Natural killer cell (primary cell): ENCODE data around the gene SLC40A1. TPM values are rescaled to one million over a fixed set of nuclear protein-coding genes. Genes with fewer than 3 reads are reported as not detected.

Experiments
- ATAC-seq, 3 donors: fragments of 150-1000 bp in 2 of 3; fragments of 200-7000 bp in 1 of 3; cut with Tn5 transposase; 1 replicate in 1 of 3; 2 replicates in 2 of 3; pipeline ENCODE4 v1.10.0; 2021; ENCODE audit warnings: mild to moderate bottlenecking in 2 of 3, moderate library complexity in 2 of 3
- DNase-seq, 2 donors: peaks; one replicate each; pipeline versions ENCODE4 v3.0.0 to v3.0.0-alpha.2; 2013 to 2021; ENCODE audit warnings: mixed read lengths in 1 of 2
- H3K27ac ChIP-seq: one replicate; pipeline ENCODE4 v1.5.1; 2013; ENCODE audit warnings: mild to moderate bottlenecking, low read length
- H3K27me3 ChIP-seq: one replicate; pipeline ENCODE4 v1.6.1; 2013; ENCODE audit warnings: low read length; ENCODE audit not compliant: control insufficient read depth, insufficient read depth
- H3K36me3 ChIP-seq: one replicate; pipeline ENCODE4 v1.6.1; 2013; ENCODE audit warnings: low read length; ENCODE audit not compliant: control insufficient read depth, insufficient read depth
- H3K4me1 ChIP-seq: one replicate; pipeline ENCODE4 v1.6.1; 2013; ENCODE audit warnings: low read length; ENCODE audit not compliant: control insufficient read depth, insufficient read depth
- H3K4me3 ChIP-seq: one replicate; pipeline ENCODE4 v1.5.1; 2013; ENCODE audit warnings: low read length
- H3K9me3 ChIP-seq: one replicate; pipeline ENCODE4 v1.6.1; 2013; ENCODE audit warnings: low read length; ENCODE audit not compliant: control insufficient read depth, insufficient read depth
- H3K27ac Mint-ChIP-seq, 2 donors: one replicate each; pipeline ENCODE4 v1.8.0; 2022; ENCODE audit warnings: mild to moderate bottlenecking in 2 of 2, mixed read lengths in 2 of 2, moderate library complexity in 1 of 2
- H3K27me3 Mint-ChIP-seq, 2 donors: one replicate each; pipeline ENCODE4 v1.8.0; 2022; ENCODE audit warnings: low read depth in 2 of 2, mixed read lengths in 2 of 2
- H3K36me3 Mint-ChIP-seq: one replicate; pipeline ENCODE4 v1.8.0; 2022; ENCODE audit warnings: mixed read lengths
- H3K4me1 Mint-ChIP-seq, 2 donors: one replicate each; pipeline ENCODE4 v1.8.0; 2022; ENCODE audit warnings: mixed read lengths in 2 of 2
- H3K4me3 Mint-ChIP-seq: one replicate; pipeline ENCODE4 v1.8.0; 2022; ENCODE audit warnings: mild to moderate bottlenecking, moderate library complexity, mixed read lengths
- H3K9me3 Mint-ChIP-seq, 2 donors: one replicate each; pipeline ENCODE4 v1.8.0; 2022; ENCODE audit warnings: mixed read lengths in 2 of 2
- CTCF ChIP-seq: fragments of 200-600 bp; IDR thresholded peaks from one replicate; pipeline ENCODE4 v1.8.0; 2022; ENCODE audit warnings: antibody characterized with exemption
- WGBS: methylation state at CpG from one replicate; pipeline ENCODE4 v1.1.7; 2013; ENCODE audit warnings: missing lambda C conversion rate; ENCODE audit not compliant: insufficient coverage; 5-methylcytosine and 5-hydroxymethylcytosine counted together
- intact Hi-C: fragments of 100-400 bp; cut with micrococcal nuclease; formaldehyde crosslinking; loops from one replicate; pipeline ENCODE4 v1.14.2; 2022
- total RNA-seq, 4 donors: library from RNA; stranded (reverse); fragments of 120-200 nt in 1 of 4; gene quantifications; one replicate each; pipeline versions ENCODE4 v1.2.3 to v1.2.4, GENCODE V29; 2013 to 2022

Gene SLC40A1
- total RNA-seq, 3 donors from 2014 or later (not counting 1 experiment from before 2014, with no cell fraction given): 1.8 to 5.2 (median 4.4) TPM

- Histone ChIP-seq H3K4me1 (no peaks in the 10 kb centered on the region), H3K27me3 (no peaks in the 10 kb centered on the region), H3K4me3 (no peak overlapping the region), H3K9me3 (no peaks in the 10 kb centered on the region), H3K27ac (no peak overlapping the region), H3K36me3 (no peaks in the 10 kb centered on the region)
- no peak for TF ChIP-seq CTCF
- H3K27ac Mint-ChIP-seq: no peak overlapping the region
- no peak for DNase-seq
- no peak for ATAC-seq
- no peaks in the 10 kb centered on the region for H3K36me3 Mint-ChIP-seq
- H3K9me3 Mint-ChIP-seq: peaks cover 0 to 5% of the 10 kb centered on the region in 2 donors
- H3K27me3 Mint-ChIP-seq: peaks cover 9 to 12% of the 10 kb centered on the region in 2 donors
- no peak overlapping the region for H3K4me3 Mint-ChIP-seq
- WGBS: 100% methylated on average over 1 of the region's 1 CpG
- intact Hi-C loops: no loop called here
- no peaks in the 10 kb centered on the region for H3K4me1 Mint-ChIP-seq
Observed at GRCh38 chr2:189540551-189540950, 40.0 kb downstream of the SLC40A1 start.

- H3K9me3 ChIP-seq: no peaks in the 10 kb centered on the region
- Mint-ChIP-seq H3K4me3 (no peak overlapping the region), H3K4me1 (no peaks in the 10 kb centered on the region), H3K9me3 (peaks cover 0 to 5% of the 10 kb centered on the region in 2 donors), H3K36me3 (no peaks in the 10 kb centered on the region), H3K27me3 (peaks cover 12% of the 10 kb centered on the region in 2 donors), H3K27ac (no peak overlapping the region)
- H3K36me3 ChIP-seq: no peaks in the 10 kb centered on the region
- H3K4me3 ChIP-seq: no peak overlapping the region
- TF ChIP-seq CTCF: no peak
- H3K27me3 ChIP-seq: no peaks in the 10 kb centered on the region
- 100% methylated on average over 1 of the region's 1 CpG for WGBS
- no peaks in the 10 kb centered on the region for H3K4me1 ChIP-seq
- DNase-seq: no peak
- no peak overlapping the region for H3K27ac ChIP-seq
- ATAC-seq: no peak
- intact Hi-C loops: no loop called here
Observed at GRCh38 chr2:189538402-189538801, 42.2 kb downstream of the SLC40A1 start.

GRCh38 chr2:189536830-189537229 is 43.8 kb downstream of the SLC40A1 start:
- peaks cover 0 to 5% of the 10 kb centered on the region in 2 donors for H3K9me3 Mint-ChIP-seq
- H3K4me3 ChIP-seq: no peak overlapping the region
- DNase-seq (no peak), ATAC-seq (no peak)
- TF ChIP-seq CTCF: no peak
- no peak overlapping the region for H3K27ac ChIP-seq
- 94% methylated on average over 2 of the region's 3 CpGs for WGBS
- no peaks in the 10 kb centered on the region for H3K4me1 ChIP-seq
- H3K27me3 Mint-ChIP-seq: peaks cover 12% of the 10 kb centered on the region in 2 donors
- H3K36me3 ChIP-seq: no peaks in the 10 kb centered on the region
- H3K9me3 ChIP-seq: no peaks in the 10 kb centered on the region
- H3K36me3 Mint-ChIP-seq: no peaks in the 10 kb centered on the region
- H3K27me3 ChIP-seq: no peaks in the 10 kb centered on the region
- H3K4me3 Mint-ChIP-seq: no peak overlapping the region
- no peak overlapping the region for H3K27ac Mint-ChIP-seq
- no peaks in the 10 kb centered on the region for H3K4me1 Mint-ChIP-seq
- intact Hi-C loops: no loop called here
